Lung (tissue), 12 donors: ENCODE data around the gene SUGCT. TPM values are rescaled to one million over a fixed set of nuclear protein-coding genes. Genes with fewer than 3 reads are reported as not detected.

Source experiments
- ATAC-seq: fragments of 200-7000 bp; cut with Tn5 transposase; one replicate; pipeline ENCODE4 v1.9.1; 2020; ENCODE audit warnings: moderate number of reproducible peaks; ENCODE audit not compliant: insufficient read depth, low FRiP score
- DNase-seq, 3 donors: peaks; one replicate each; pipeline ENCODE4 v3.0.0-alpha.2; 2013 to 2017
- H3K27ac ChIP-seq, 2 donors: one replicate each; pipeline ENCODE4 v1.5.1; 2013; ENCODE audit warnings: mild to moderate bottlenecking in 2 of 2, moderate library complexity in 2 of 2, control low read depth in 1 of 2, inconsistent platforms in 1 of 2, low read depth in 1 of 2, low read length in 1 of 2
- H3K27me3 ChIP-seq, 3 donors: one replicate each; pipeline ENCODE4 v1.5.1; 2013; ENCODE audit warnings: low read length in 2 of 3; ENCODE audit not compliant: control insufficient read depth in 3 of 3, insufficient read depth in 3 of 3
- H3K36me3 ChIP-seq, 4 donors: one replicate each; pipeline ENCODE4 v1.5.1; 2013; ENCODE audit warnings: low read length in 4 of 4, mild to moderate bottlenecking in 1 of 4, moderate library complexity in 1 of 4; ENCODE audit not compliant: control insufficient read depth in 4 of 4, insufficient read depth in 4 of 4
- H3K4me1 ChIP-seq, 5 donors: one replicate each; pipeline ENCODE4 v1.5.1; 2013; ENCODE audit warnings: low read length in 5 of 5, mild to moderate bottlenecking in 2 of 5, moderate library complexity in 1 of 5; ENCODE audit not compliant: control insufficient read depth in 5 of 5, insufficient read depth in 5 of 5
- H3K4me3 ChIP-seq: one replicate; pipeline ENCODE4 v1.5.1; 2013; ENCODE audit warnings: mild to moderate bottlenecking, control low read depth, moderate library complexity
- H3K9ac ChIP-seq, 2 donors: one replicate each; pipeline ENCODE4 v1.5.1; 2013; ENCODE audit warnings: low read length in 2 of 2, control low read depth in 1 of 2; ENCODE audit not compliant: insufficient read depth in 1 of 2
- H3K9me3 ChIP-seq, 4 donors: one replicate each; pipeline ENCODE4 v1.5.1; 2013; ENCODE audit warnings: low read length in 3 of 4, mild to moderate bottlenecking in 1 of 4, moderate library complexity in 1 of 4; ENCODE audit not compliant: control insufficient read depth in 4 of 4, insufficient read depth in 3 of 4
- CTCF ChIP-seq: IDR thresholded peaks from 2 replicates; pipeline ENCODE4 v1.5.1; 2012; ENCODE audit warnings: mild to moderate bottlenecking; ENCODE audit errors: control extremely low read depth, extremely low read depth
- WGBS, 2 donors: extraction: QIAGEN DNeasy Blood & Tissue Kit; methylation state at CpG; one replicate each; pipeline ENCODE4 v1.1.7; 2013; 5-methylcytosine and 5-hydroxymethylcytosine counted together
- polyA plus RNA-seq, 2 donors: library from polyadenylated mRNA; stranded (reverse); fragments of 200-250 nt; gene quantifications; one replicate each; pipeline ENCODE4 v1.2.1, GENCODE V29; 2013
- total RNA-seq, 2 donors: library from RNA; depleted of rRNA in 1 of 2; stranded (reverse); fragments of >200 nt in 1 of 2; gene quantifications; one replicate each; pipeline ENCODE4 v1.2.1, GENCODE V29; 2014 to 2021
- donor health status: control.
- donor health status: control.
- donor health status: Bipolar disorder and iron deficiency.
- donor health status: healthy.
- donor health status: DM: yes; HTN: yes; CAD: no.

Gene SUGCT
- total and polyA plus RNA-seq, 4 donors: 0.23 to 4.2 (median 1.8) TPM

DNA sequence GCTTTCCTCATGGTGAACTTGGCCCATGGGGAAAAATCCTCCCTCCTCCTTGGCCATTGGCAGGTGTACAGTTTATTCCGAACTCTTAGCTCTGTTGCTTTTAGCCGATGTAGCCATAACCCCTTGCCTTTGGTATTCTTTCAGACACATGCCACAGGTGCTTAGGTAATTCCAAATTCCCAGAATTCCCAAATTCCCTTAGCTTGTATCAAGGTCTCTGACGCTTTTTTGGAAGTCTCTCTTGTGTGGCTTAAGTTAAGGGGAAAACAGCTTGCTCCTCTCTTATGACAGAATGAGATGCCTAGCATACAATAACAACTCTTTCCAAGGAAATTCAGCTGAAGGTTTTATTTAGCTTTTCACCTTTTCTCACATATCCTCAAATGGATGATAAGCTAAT is 68.0 kb downstream of the SUGCT start:
- TF ChIP-seq CTCF: no peak
- no peak for ATAC-seq
- Histone ChIP-seq H3K9me3 (no peaks in the 10 kb centered on the region), H3K4me1 (no peaks in the 10 kb centered on the region), H3K27me3 (no peaks in the 10 kb centered on the region), H3K4me3 (no peak overlapping the region), H3K9ac (no peak overlapping the region), H3K36me3 (no peaks in the 10 kb centered on the region), H3K27ac (no peak overlapping the region)
- 82 to 89% methylated on average over 3 of the region's 3 CpGs for WGBS, 2 donors
- DNase-seq: peak in 1 of 3 donors; percentile 29

DNA sequence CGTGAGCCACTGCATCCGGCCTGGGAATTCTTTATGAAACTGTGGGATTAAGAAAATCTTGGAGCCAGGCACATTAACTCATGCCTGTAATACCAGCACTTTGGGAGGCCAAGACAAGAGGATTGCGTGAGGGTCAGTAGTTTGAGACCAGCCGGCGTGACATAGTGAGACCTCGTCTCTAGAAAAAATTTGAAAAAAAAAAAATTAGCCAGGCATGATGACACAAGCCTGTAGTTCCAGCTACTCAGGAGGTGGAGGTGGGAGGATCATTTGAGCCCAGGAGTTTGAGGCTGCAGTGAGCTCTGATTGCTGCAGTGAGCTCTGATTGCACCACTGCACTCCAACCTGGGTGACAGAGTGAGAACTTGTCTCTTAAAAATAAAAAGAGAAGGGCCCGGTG is 69.8 kb downstream of the SUGCT start:
- H3K27me3 ChIP-seq: no peaks in the 10 kb centered on the region
- H3K9me3 ChIP-seq: no peaks in the 10 kb centered on the region
- no peak overlapping the region for H3K9ac ChIP-seq
- ATAC-seq (no peak), DNase-seq (no peak)
- TF ChIP-seq CTCF: no peak
- H3K4me1 ChIP-seq: no peaks in the 10 kb centered on the region
- H3K36me3 ChIP-seq: no peaks in the 10 kb centered on the region
- 92 to 98% methylated on average over 7 of the region's 7 CpGs for WGBS, 2 donors
- no peak overlapping the region for H3K27ac ChIP-seq
- no peak overlapping the region for H3K4me3 ChIP-seq

- TF ChIP-seq CTCF: no peak
- no peaks in the 10 kb centered on the region for H3K4me1 ChIP-seq
- H3K27ac ChIP-seq: no peak overlapping the region
- 86 to 90% methylated on average over 2 of the region's 2 CpGs for WGBS, 2 donors
- H3K36me3 ChIP-seq: no peaks in the 10 kb centered on the region
- H3K4me3 ChIP-seq: no peak overlapping the region
- DNase-seq (peak in 1 of 3 donors; percentile 10), ATAC-seq (no peak)
- H3K9me3 ChIP-seq: no peaks in the 10 kb centered on the region
- no peak overlapping the region for H3K9ac ChIP-seq
- no peaks in the 10 kb centered on the region for H3K27me3 ChIP-seq
Observed at GRCh38 chr7:40205992-40206391, 71.2 kb downstream of the SUGCT start.

GRCh38 chr7:40211276-40212003 is 76.6 kb downstream of the SUGCT start:
- DNase-seq (no peak), ATAC-seq (no peak)
- no peak overlapping the region for H3K4me3 ChIP-seq
- 86 to 92% methylated on average over 5 of the region's 5 CpGs for WGBS, 2 donors
- no peaks in the 10 kb centered on the region for H3K4me1 ChIP-seq
- no peaks in the 10 kb centered on the region for H3K27me3 ChIP-seq
- H3K27ac ChIP-seq: no peak overlapping the region
- H3K36me3 ChIP-seq: no peaks in the 10 kb centered on the region
- TF ChIP-seq CTCF: no peak
- no peaks in the 10 kb centered on the region for H3K9me3 ChIP-seq
- H3K9ac ChIP-seq: no peak overlapping the region
